ENCODE data around the gene CELSR1. TPM values are rescaled to one million over a fixed set of nuclear protein-coding genes. Genes with fewer than 3 reads are reported as not detected.

CELSR1 gene
- total RNA-seq, 3 donors from 2014 or later (not counting 1 experiment from before 2014, with no cell fraction given), result 0.89 to 3.9 (median 1.9) TPM

GRCh38 chr22:46478083-46478551 lies 59.3 kb downstream of the CELSR1 start:
- peaks cover 41% of the 10 kb centered on the region for H3K4me1 ChIP-seq (ENCODE audit: control insufficient read depth, insufficient read depth, low read length)
- ATAC-seq, result no peak
- 92% methylated on average over 17 of the region's 17 CpGs for WGBS (ENCODE audit: insufficient coverage)
- peaks cover 8 to 22% of the 10 kb centered on the region in 2 donors for H3K27me3 Mint-ChIP-seq (ENCODE audit: low read depth in 2 of 2)
- H3K27ac ChIP-seq (ENCODE audit: low read length), result no peak overlapping the region
- no peak overlapping the region for H3K27ac Mint-ChIP-seq
- no peak for TF ChIP-seq CTCF (IDR thresholded peaks at IDR 0.05)
- H3K4me1 Mint-ChIP-seq, result peaks cover 26 to 30% of the 10 kb centered on the region in 2 donors
- no peaks in the 10 kb centered on the region for H3K36me3 Mint-ChIP-seq
- no peak overlapping the region for H3K4me3 Mint-ChIP-seq
- no peaks in the 10 kb centered on the region for H3K36me3 ChIP-seq (ENCODE audit: control insufficient read depth, insufficient read depth, low read length)
- no peaks in the 10 kb centered on the region for H3K27me3 ChIP-seq (ENCODE audit: control insufficient read depth, insufficient read depth, low read length)
- H3K4me3 ChIP-seq (ENCODE audit: low read length), result no peak overlapping the region
- DNase-seq, result no peak
- H3K9me3 Mint-ChIP-seq, result no peaks in the 10 kb centered on the region
- intact Hi-C loops (cut with micrococcal nuclease), result no loop called here
- no peaks in the 10 kb centered on the region for H3K9me3 ChIP-seq (ENCODE audit: control insufficient read depth, insufficient read depth, low read length)

GRCh38 chr22:46476547-46476941 lies 60.9 kb downstream of the CELSR1 start:
- Mint-ChIP-seq H3K9me3 (no peaks in the 10 kb centered on the region), H3K36me3 (no peaks in the 10 kb centered on the region), H3K27me3 (ENCODE audit: low read depth in 2 of 2) (peaks cover 8 to 18% of the 10 kb centered on the region in 2 donors), H3K4me1 (peaks cover 17 to 20% of the 10 kb centered on the region in 2 donors), H3K4me3 (no peak overlapping the region), H3K27ac (peak overlapping the region in 1 of 2 donors; percentile 65)
- H3K27me3 ChIP-seq (ENCODE audit: control insufficient read depth, insufficient read depth, low read length), result no peaks in the 10 kb centered on the region
- no peak overlapping the region for H3K4me3 ChIP-seq (ENCODE audit: low read length)
- no peak for TF ChIP-seq CTCF (IDR thresholded peaks at IDR 0.05)
- DNase-seq, result peak in 1 of 2 donors; percentile 40
- H3K36me3 ChIP-seq (ENCODE audit: control insufficient read depth, insufficient read depth, low read length), result no peaks in the 10 kb centered on the region
- peak; percentile 77 to 94 (median 91) for ATAC-seq
- intact Hi-C loops (cut with micrococcal nuclease), result no loop called here
- H3K27ac ChIP-seq (ENCODE audit: low read length), result no peak overlapping the region
- peaks cover 29% of the 10 kb centered on the region for H3K4me1 ChIP-seq (ENCODE audit: control insufficient read depth, insufficient read depth, low read length)
- no peaks in the 10 kb centered on the region for H3K9me3 ChIP-seq (ENCODE audit: control insufficient read depth, insufficient read depth, low read length)
- 38% methylated on average over 8 of the region's 8 CpGs for WGBS (ENCODE audit: insufficient coverage)

GRCh38 chr22:46473896-46474557 lies 63.4 kb downstream of the CELSR1 start:
- TF ChIP-seq CTCF (IDR thresholded peaks at IDR 0.05), result no peak
- no peak for ATAC-seq

More at GRCh38 chr22:46473896-46474557, 63.4 kb downstream of the CELSR1 start:
- no peaks in the 10 kb centered on the region for H3K9me3 ChIP-seq (ENCODE audit: control insufficient read depth, insufficient read depth, low read length)
- 89% methylated on average over 19 of the region's 20 CpGs for WGBS (ENCODE audit: insufficient coverage)
- intact Hi-C loops (cut with micrococcal nuclease), result no loop called here
- H3K36me3 Mint-ChIP-seq, result no peaks in the 10 kb centered on the region
- no peaks in the 10 kb centered on the region for H3K36me3 ChIP-seq (ENCODE audit: control insufficient read depth, insufficient read depth, low read length)
- H3K27me3 ChIP-seq (ENCODE audit: control insufficient read depth, insufficient read depth, low read length), result no peaks in the 10 kb centered on the region
- H3K4me1 ChIP-seq (ENCODE audit: control insufficient read depth, insufficient read depth, low read length), result peaks cover 20% of the 10 kb centered on the region
- H3K9me3 Mint-ChIP-seq, result no peaks in the 10 kb centered on the region
- peaks cover 0 to 8% of the 10 kb centered on the region in 2 donors for H3K27me3 Mint-ChIP-seq (ENCODE audit: low read depth in 2 of 2)
- no peak for DNase-seq
- peaks cover 9 to 18% of the 10 kb centered on the region in 2 donors for H3K4me1 Mint-ChIP-seq
- H3K4me3 ChIP-seq (ENCODE audit: low read length), result no peak overlapping the region
- H3K27ac ChIP-seq (ENCODE audit: low read length), result no peak overlapping the region
- no peak overlapping the region for H3K27ac Mint-ChIP-seq
- H3K4me3 Mint-ChIP-seq, result no peak overlapping the region

All from natural killer cell (primary cell).